GM21717 (cell line): ENCODE data around the gene AGFG1.
"Not testable (repeated sequence)": the region's sequence is repeated elsewhere in the genome, so short reads cannot be mapped to it uniquely, and the experiment has no call there.

Experiments
- ATAC-seq: cut with Tn5 transposase; IDR thresholded peaks from one replicate; pipeline ENCODE4 v1.9.1; 2021; ENCODE audit warnings: mild to moderate bottlenecking, moderate library complexity; ENCODE audit not compliant: unreplicated experiment

Gene AGFG1

GRCh38 chr2:227598835-227599503 lies 127.0 kb downstream of the AGFG1 start, which contains the start of gene SCYGR2:
TSS of gene SCYGR2 (plus strand) at chr2:227598893. CDS start at chr2:227598893, 0 bp downstream.
- not testable (repeated sequence) for ATAC-seq

DNA sequence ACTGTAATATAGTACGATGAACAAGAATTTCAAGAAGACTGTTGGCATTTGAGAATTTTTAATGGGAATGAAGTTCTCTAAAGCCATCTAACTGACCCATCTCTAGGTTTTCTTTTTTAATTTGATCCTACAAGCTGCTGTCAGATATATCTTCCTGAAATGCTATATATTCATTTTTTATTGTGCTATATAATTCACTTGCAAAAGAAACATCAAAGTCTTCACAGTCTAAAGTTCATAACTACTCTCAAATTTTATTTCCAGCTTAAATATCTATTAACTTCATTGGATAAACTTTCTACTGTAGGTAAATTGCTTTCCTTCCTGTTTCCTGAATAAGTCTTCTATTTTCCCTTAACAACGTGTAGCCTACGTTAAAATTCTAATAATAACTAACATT lies 130.4 kb downstream of the AGFG1 start:
- no peak for ATAC-seq

GRCh38 chr2:227606476-227606875 lies 134.5 kb downstream of the AGFG1 start:
- no peak for ATAC-seq

- no peak for ATAC-seq
These were observed 136.0 kb downstream of the AGFG1 start for GRCh38 chr2:227607941-227608340.

DNA sequence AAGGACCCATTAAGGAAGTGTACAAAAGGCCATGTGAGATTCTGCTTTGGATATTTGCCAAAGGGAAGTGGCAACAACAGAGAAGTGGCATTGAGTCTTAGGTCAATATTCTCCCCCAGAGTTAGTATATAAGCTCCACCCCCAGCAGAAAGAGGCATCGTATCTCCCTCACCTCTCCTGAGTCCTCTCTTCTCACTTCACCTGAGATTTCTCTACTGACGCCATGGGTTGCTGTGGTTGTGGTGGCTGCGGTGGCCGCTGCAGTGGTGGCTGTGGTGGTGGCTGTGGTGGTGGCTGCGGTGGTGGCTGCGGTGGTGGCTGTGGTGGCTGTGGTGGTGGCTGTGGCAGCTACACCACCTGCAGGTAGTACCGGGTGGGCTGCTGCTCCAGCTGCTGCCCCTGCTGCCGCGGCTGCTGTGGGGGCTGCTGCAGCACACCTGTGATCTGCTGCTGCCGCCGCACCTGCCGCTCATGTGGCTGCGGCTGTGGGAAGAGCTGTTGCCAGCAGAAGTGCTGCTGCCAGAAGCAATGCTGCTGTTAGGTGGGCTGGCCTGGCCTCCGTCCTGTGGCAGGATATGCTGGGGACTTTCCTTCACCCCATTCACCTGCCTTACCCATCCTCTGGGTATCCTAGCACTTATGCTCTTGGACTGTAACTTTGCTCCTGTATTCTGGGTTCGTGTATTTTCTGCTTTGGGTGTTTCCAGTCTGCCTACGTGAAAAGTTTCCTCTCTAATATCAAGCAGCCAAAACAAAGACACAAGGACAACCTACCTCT lies 136.8 kb downstream of the AGFG1 start:
- ATAC-seq, result no peak

- no peak for ATAC-seq
These were observed 138.2 kb downstream of the AGFG1 start for GRCh38 chr2:227610123-227610522.
